Stimulated activated CD8-positive, alpha-beta memory T cell treated with anti-CD3 and anti-CD28 coated beads, Interleukin-4, amount 100 ng/mL, for 48 hours (primary cell): ENCODE measurements around the gene ARFGEF3.

Experiments
- DNase-seq: peaks from one replicate; pipeline ENCODE4 v3.0.0-alpha.2; 2020

The ARFGEF3 gene

DNA sequence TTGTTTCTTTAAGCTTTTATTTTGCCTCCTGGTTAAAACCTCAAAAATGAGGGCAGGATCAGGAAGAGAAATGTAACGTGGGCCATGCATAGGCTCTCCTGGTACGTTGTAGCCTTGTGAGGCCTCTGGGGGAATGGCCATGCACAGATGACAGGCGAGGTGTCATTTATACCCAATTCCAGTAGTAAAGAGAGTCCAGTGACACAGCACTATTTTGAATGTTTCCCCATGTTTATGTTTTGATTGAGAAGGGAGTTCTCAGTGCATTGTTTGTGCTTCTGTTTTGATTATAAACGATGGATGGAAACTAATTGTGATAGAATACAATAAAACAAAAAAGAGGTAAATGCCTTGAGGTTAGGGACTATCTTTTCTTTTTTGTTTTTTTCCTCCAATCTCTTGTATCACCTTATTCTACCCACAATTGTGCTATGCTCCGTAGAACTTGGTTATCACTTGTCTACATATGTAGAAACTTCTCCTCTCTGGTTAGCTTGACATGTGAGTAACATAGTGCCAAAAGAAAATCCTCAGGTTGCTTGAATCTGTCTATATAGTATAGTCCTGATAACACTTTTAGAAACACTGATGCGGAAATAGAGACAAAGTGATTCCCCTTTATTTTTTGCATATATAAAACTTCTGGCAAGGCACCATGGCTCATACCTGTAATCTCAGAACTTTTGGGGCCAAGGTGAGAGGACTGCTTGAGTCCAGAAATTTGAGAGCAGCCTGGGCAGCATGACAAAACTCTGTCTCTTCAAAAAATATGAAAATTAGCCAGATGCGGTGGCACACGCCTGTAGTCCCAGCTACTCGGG, 209.1 kb downstream of the ARFGEF3 start:
- no peak for DNase-seq

DNA sequence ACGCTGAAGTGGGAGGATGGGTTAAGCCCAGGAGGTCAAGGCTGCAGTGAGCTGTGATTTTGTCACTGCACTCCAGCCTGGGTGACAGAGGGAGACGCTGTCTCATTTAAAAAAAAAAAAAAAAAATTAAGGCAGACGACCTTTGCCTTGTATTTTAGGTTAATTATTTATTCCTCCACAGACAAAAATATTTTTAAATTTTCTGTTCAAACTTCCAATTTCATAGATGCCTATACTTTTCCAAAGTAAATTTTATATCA, 209.6 kb downstream of the ARFGEF3 start:
- no peak for DNase-seq

GRCh38 chr6:138371720-138372119, 210.0 kb downstream of the ARFGEF3 start:
- no peak for DNase-seq

DNA sequence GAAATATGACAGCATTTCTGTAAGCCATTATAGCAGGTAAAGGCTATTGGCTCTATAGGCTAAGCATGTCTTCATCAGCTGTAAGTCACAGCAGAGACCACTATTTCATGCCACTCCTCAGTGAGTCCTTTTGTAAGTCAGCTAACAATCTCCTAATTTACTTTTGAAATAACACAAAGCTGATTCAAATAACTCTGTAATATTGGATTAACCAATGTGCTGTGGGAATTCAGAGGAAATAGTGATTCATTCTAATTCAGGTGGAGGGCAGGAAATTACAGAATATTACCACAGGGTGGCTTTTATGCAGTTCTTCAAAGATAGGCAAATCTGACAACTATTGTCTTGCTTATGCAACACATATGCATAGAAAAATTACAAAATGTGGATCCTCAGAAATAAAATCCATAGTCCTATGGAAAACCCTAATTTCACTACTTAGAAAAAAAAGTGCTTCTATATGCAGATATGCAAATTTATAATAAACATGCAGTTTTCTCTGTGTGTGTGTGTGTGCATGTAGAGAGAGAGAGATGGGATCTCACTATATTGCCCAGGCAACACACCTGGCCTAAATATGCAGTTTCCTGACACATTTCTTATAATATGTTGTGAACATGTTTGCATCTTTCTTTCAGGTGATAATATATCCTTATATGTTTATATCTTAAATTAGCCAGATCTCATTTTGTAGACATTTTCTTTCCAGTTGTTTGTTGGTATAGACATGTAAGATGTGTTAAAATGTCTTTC, 211.1 kb downstream of the ARFGEF3 start:
- DNase-seq: no peak

GRCh38 chr6:138374230-138374629, 212.5 kb downstream of the ARFGEF3 start:
- no peak for DNase-seq

- no peak for DNase-seq
Measured at GRCh38 chr6:138374815-138375214, 213.1 kb downstream of the ARFGEF3 start.

GRCh38 chr6:138377042-138377441, 215.3 kb downstream of the ARFGEF3 start:
- DNase-seq: no peak

DNA sequence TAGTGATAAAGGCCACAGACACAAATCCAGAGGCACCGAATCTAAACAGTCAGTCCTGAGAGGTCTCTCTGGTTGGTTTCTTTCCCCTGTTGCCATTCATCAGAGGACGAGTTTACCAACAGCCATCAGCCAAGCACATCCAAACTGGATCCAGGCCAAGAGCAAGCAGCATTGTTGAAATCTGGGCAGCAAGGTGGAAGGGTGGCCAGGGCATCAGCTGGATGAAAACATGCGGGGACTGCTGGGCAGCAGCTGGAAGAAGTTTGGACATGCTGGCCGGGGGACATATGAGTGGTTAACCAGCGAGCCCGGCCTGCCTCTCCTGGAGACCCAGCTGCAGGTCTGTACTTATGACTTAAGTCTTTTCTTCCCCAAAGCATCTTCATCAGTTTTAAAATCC, 216.1 kb downstream of the ARFGEF3 start, which contains the start of gene SMIM28:
SMIM28 (plus strand) TSS at position 62 of the 400 bp plus-strand sequence; CDS start at position 230, 168 bp downstream.
- no peak for DNase-seq

DNA sequence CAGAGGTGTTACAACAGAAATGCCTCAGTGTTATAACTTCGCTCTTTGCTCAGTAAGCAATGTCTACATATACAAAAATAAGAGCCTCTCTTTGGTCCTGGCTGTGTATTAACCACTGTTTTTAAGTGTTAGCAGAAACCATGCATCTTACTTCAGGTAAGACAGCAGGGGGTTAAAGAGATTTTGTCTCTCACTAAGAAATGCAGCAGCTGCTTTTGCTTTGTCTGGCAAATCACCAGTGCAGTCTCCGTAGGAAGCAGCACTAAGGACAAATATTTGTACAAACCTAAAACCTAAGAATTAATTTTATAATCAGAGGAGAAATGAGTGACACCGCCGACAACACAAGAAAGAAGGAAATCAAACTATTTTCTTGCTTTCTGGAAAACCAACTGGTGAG, 216.7 kb downstream of the ARFGEF3 start:
- DNase-seq: no peak

- DNase-seq: no peak
Measured at GRCh38 chr6:138382498-138383265, 220.9 kb downstream of the ARFGEF3 start.

GRCh38 chr6:138383776-138384175, 222.0 kb downstream of the ARFGEF3 start:
- no peak for DNase-seq

DNA sequence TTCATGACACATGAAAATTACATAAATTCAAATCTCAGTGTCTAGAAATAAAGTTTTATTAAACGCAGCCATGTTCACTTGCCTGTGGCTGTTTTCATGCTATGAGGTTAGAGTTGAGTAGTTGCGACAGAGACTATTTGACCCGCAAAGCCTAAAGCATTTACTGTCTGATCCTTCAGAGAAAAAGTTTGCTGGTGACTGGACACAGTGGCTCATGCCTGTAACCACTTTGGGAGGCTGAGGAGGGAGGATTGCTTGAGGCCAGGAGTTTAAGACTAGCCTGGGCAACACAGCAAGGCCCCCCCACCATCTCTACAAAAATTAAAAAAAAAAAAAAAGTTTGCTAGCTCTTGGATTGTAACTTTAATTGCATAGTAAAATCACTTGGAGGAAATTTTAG, 225.2 kb downstream of the ARFGEF3 start:
- DNase-seq: no peak

- DNase-seq: no peak
Measured at GRCh38 chr6:138387577-138388368, 226.0 kb downstream of the ARFGEF3 start.

DNA sequence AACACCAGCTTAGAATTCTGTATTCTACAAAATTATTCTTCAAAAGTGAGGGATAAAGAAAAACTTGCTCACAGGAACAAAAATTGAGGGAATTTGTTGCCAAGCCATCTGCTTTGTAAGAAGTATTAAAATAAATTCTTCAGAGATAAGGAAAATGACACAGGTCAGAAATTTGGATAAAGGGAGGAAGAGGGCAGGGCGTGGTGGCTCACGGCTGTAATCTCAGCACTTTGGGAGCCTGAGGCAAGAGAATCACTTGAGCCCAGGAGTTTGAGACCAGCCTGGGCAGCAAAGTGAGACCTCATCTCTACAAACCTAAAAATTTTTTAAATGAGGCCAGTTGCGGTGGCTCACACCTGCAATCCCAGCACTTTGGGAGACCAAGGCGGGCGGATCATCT, 227.8 kb downstream of the ARFGEF3 start:
- DNase-seq: no peak
